Upper lobe of left lung (tissue), 4 donors: Measurements from ENCODE around the gene ISOC2.

ENCODE experiments used
- CTCF ChIP-seq, 6 experiments: fragments of 450-650 bp in 4 of 6; fragments of 200-600 bp in 2 of 6; sonication (generic) in 2 of 6; IDR thresholded peaks; one replicate each; pipeline ENCODE4 v1.5.1; 2016 to 2019; ENCODE audit warnings: antibody characterized with exemption in 6 of 6
- POLR2A ChIP-seq, 4 donors: fragments of 450-650 bp; IDR thresholded peaks; one replicate each; pipeline ENCODE4 v1.5.1; 2016 to 2017; ENCODE audit warnings: antibody characterized with exemption in 4 of 4, mild to moderate bottlenecking in 2 of 4

- TF ChIP-seq CTCF (IDR thresholded peaks at IDR 0.05) (no peak), POLR2A (IDR thresholded peaks at IDR 0.05) (no peak)
Measured at GRCh38 chr19:55453511-55454260, 7.8 kb downstream of the ISOC2 start.
